ENCODE measurements around the gene NRAP.

Gene NRAP

GRCh38 chr10:113555751-113556150, 108.1 kb downstream of the NRAP start:
- no peak for DNase-seq

- no peak for DNase-seq
Measured at GRCh38 chr10:113555245-113555644, 108.6 kb downstream of the NRAP start.

- DNase-seq, result no peak
Measured at GRCh38 chr10:113554214-113554613, 109.6 kb downstream of the NRAP start.

GRCh38 chr10:113553149-113553548, 110.7 kb downstream of the NRAP start:
- no peak for DNase-seq

- DNase-seq, result no peak
Measured at GRCh38 chr10:113552701-113553100, 111.1 kb downstream of the NRAP start, which contains the start of gene HABP2. Gene HABP2, plus strand, starts transcription at chr10:113553053. Its CDS starts 69 bp downstream, at chr10:113553122.

- DNase-seq, result no peak
Measured at GRCh38 chr10:113552014-113552413, 111.8 kb downstream of the NRAP start.

GRCh38 chr10:113550365-113550764, 113.5 kb downstream of the NRAP start:
- no peak for DNase-seq

GRCh38 chr10:113549856-113550255, 114.0 kb downstream of the NRAP start:
- DNase-seq, result no peak

- DNase-seq, result no peak
Measured at GRCh38 chr10:113547426-113547825, 116.4 kb downstream of the NRAP start.

GRCh38 chr10:113544392-113544791, 119.4 kb downstream of the NRAP start:
- DNase-seq, result no peak

GRCh38 chr10:113543107-113543955, 120.5 kb downstream of the NRAP start:
- DNase-seq, result no peak

GRCh38 chr10:113541549-113541927, 122.3 kb downstream of the NRAP start:
- no peak for DNase-seq

- no peak for DNase-seq
Measured at GRCh38 chr10:113540845-113541548, 122.8 kb downstream of the NRAP start.

- DNase-seq, result no peak
Measured at GRCh38 chr10:113539789-113540188, 124.1 kb downstream of the NRAP start.
